Measurements from ENCODE around the gene HOXA5. TPM values are rescaled to one million over a fixed set of nuclear protein-coding genes. Genes with fewer than 3 reads are reported as not detected.

HOXA5 gene
- total and polyA plus RNA-seq, 2 of the 8 experiments (the other 6 are each of a cell fraction or from before 2014, with no cell fraction given), result not detected

- TF ChIP-seq CHD7 (IDR thresholded peaks at IDR 0.05; ENCODE audit: insufficient replicate concordance, low read length) (no peak), KDM1A (IDR thresholded peaks at IDR 0.05; ENCODE audit: borderline replicate concordance, low read length) (no peak)
These were observed 24.0 kb downstream of the HOXA5 start (continued) for GRCh38 chr7:27119412-27119911.
